T-helper 22 cell (primary cell): ENCODE data around the gene STARD3.

Experiments used
- DNase-seq: peaks from one replicate; pipeline ENCODE4 v3.0.0-alpha.2; 2020; ENCODE audit warnings: low read depth

The STARD3 gene

GRCh38 chr17:39621523-39622379, 15.2 kb upstream of the STARD3 start:
- DNase-seq, result peak; percentile 64

DNA sequence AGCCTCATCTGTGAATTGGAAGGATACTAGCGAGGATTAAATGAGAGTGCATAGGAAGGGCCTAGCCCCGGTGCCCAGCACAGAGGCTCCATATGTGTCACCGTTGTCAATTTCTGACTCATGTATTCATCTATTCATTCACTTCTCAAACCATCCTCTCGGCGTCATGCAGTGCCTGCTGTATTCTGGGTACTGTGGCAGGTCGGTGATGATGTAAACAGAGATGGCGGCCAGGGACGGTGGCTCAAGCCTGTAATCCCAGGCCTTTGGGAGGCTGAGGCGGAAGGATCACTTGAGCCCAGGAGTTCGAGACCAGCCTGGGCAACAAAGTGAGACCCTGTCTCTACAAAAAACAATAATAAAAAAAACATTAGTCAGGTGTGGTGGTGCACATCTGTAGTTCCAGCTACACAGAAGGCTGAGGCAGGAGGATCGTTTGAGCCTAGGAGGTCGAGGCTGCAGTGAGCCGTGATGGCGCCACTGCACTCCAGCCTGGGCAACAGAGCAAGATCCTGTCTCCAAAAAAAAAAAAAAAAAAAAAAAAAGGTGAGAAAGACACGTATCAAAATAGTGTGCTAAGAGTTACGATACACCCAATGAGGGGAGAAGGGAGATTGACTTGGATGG, 14.5 kb upstream of the STARD3 start:
- DNase-seq, result peak; percentile 26

GRCh38 chr17:39623356-39623950, 13.5 kb upstream of the STARD3 start:
- peak; percentile 57 for DNase-seq

GRCh38 chr17:39624313-39624712, 12.6 kb upstream of the STARD3 start:
- no peak for DNase-seq

DNA sequence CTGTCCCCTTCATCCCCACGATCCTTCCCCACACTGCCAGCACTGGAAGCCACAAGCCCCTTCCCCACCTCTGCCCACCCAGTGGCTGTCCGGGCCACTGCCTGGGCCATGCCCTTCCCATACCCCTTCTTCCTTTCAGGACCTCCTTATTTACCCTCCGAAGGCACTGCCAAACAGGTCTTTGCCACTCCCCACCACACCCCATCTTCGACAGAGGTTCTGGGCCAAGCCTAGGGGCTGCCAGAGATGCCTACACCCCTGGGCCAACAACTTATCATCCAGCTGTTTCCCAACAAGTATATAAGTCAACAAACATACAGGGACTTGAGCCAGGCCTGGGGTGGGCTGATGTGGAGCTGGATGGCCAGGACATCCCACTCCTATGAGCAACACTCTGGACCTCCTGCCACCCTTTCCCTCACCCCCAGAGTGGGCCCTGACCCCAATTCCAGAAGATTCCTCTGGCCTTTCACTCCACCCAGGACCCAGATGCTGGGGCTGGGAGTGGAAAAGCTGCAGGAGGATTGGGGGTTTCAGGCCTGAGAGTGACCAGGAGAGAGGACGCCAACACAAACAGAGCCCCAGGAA, 11.7 kb upstream of the STARD3 start:
- DNase-seq, result no peak

- DNase-seq, result no peak
Measured at GRCh38 chr17:39626171-39627046, 10.5 kb upstream of the STARD3 start, which contains the start of gene PPP1R1B. PPP1R1B (plus strand) TSS chr17:39626952; CDS start chr17:39627393, 441 bp downstream.

DNA sequence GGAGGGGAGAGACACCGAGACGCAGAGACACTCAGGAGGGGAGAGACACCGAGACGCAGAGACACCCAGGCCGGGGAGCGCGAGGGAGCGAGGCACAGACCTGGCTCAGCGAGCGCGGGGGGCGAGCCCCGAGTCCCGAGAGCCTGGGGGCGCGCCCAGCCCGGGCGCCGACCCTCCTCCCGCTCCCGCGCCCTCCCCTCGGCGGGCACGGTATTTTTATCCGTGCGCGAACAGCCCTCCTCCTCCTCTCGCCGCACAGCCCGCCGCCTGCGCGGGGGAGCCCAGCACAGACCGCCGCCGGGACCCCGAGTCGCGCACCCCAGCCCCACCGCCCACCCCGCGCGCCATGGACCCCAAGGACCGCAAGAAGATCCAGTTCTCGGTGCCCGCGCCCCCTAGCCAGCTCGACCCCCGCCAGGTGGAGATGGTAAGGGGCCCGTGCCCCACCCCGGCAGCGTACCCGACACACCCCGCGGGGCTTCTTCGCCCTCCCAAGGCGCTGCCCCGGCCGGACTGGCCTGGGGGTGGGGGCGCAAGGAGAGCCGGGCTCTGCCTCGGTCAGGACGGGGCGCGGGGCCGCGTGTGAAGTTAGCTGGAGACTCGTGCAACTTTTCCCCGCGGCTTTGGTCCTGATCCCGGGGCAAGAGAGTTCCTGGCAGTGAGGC, 9.8 kb upstream of the STARD3 start:
- no peak for DNase-seq

GRCh38 chr17:39627712-39628516, 9.0 kb upstream of the STARD3 start:
- no peak for DNase-seq

DNA sequence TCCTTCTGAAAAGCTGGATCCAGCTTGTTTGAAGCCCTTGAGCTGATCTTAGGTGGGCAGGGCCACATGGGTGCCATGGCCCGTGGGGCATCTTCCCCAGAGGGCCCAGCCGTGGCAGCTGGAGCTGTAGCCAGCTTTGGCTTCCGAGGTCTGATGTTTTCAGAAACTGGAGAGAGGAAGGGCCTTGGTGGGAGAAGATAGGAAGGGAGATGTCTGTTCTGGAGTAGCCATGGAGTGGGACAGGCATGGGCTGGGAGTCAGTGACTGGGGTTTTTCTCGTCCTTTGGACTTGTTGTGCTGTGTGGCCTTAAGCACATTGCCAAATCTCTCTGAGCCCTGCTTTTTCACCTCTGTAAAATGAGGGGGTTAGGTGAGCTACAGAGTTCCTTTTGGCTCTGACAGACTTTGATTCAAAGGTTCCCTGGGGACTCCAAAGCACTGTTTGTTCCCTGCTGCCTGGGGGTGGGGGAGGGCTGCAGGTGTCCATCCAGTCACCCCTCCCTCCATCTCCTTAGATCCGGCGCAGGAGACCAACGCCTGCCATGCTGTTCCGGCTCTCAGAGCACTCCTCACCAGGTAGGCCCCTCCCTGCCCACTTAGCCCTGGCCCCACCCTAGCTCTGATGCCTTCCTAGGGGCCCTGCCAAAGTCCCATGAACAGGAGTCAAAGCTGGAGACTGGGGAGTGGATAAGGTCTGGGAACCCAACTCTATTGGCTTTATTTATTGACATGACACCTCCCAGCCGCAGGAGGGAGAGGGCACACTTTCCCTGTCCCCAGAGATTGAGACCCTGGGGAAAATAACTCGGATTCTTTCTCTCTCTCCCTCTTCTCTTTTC, 8.1 kb upstream of the STARD3 start:
- DNase-seq, result no peak

- DNase-seq, result no peak
Measured at GRCh38 chr17:39629494-39629880, 7.5 kb upstream of the STARD3 start.

DNA sequence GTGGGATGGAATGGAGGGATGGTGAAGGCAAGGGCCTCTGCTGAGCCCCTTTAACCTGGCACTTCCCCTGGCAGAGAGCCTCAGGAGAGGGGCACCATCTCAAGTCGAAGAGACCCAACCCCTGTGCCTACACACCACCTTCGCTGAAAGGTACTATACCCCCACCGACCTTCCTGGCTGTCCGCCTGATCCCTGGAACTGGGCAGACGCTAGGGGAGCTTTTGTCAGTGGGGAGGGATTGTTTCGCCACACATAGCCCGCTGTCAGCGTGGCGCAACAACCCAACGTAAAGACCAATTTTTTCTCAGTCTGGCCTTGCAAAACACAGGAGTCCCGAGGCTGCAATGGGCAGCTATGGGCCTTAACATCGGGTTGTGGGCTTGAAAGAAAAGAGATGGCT, 7.0 kb upstream of the STARD3 start:
- DNase-seq, result no peak

DNA sequence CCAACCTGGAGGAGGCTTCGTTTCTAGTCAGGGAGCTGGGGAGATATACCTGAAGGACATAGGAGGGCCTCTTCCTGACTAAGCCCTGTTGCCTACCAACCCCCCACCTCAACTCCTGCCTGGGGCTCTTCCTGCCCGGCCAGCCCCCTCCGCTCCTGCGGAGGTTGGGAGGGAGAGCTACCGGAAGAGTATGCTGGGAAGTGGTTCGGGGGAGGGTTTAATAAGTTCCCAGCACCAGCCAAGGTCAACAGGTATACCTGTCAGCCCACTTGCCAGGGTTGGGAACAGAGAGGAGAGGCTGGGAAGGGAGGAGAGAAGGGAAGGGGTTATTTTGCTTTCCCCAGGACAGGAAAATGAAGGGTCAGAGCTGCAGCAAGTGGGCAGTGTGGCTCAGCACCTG, 5.5 kb upstream of the STARD3 start:
- DNase-seq, result no peak

DNA sequence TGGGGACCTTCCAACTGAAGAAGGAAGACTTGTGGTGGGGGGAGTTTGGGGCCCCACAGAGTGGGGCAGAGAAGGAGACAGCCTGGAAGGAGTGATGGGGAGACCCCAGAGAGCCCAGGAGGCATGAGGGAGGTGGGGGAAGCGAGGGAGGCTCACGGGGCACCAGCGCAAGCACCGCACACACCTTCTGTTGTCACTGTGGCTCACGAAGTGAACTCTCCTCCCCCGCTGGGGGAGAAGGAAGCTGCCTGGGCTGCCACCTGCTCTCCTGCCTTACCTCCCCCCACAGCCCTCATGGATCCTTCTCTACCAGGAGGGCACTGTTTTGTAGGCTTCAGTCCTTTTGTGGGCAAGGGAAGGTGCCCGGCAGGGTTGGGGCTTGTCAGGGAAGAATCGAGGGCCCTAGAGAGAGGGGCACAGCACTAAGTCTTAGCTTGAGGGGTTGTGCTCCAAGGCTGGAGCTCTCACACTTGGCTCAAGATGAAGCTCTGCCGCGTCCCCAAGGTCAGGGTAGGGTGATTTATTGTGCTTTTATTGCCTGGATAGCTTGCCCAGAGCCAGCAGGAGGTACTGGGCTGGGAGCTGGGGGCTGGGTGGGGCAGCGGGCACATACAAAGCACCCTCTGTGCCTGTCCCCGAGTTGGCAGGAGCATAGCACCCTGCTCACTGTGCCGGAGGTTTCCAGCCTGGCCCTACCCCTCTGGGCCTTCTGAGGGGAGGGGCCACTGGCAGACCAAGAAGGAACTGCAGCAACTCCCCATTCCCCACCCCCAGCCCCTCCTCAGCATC, 4.6 kb upstream of the STARD3 start:
- no peak for DNase-seq

- no peak for DNase-seq
Measured at GRCh38 chr17:39633570-39634183, 3.3 kb upstream of the STARD3 start.

GRCh38 chr17:39634384-39634871, 2.5 kb upstream of the STARD3 start:
- DNase-seq, result no peak

DNA sequence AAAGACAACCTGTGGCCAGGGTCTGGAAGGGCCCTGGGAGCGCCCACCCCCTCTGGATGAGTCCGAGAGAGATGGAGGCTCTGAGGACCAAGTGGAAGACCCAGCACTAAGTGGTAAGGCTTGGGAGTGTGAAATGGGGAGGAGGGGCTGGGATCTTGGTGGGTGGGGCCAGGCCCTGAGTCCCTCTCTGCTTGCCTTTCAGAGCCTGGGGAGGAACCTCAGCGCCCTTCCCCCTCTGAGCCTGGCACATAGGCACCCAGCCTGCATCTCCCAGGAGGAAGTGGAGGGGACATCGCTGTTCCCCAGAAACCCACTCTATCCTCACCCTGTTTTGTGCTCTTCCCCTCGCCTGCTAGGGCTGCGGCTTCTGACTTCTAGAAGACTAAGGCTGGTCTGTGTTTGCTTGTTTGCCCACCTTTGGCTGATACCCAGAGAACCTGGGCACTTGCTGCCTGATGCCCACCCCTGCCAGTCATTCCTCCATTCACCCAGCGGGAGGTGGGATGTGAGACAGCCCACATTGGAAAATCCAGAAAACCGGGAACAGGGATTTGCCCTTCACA, 1.2 kb upstream of the STARD3 start:
- no peak for DNase-seq

GRCh38 chr17:39636587-39636926, 387 bp upstream of the STARD3 start:
- DNase-seq, result no peak

GRCh38 chr17:39638317-39638716, 1.4 kb downstream of the STARD3 start:
- DNase-seq, result no peak
